WTC11 (cell line): ENCODE results near the gene STARD13.

ENCODE experiments used
- ATF3 ChIP-seq: sonication (generic); formaldehyde crosslinking; conservative IDR thresholded peaks from 2 replicates; pipeline ENCODE4 v1.8.1; 2022; ENCODE audit warnings: mild to moderate bottlenecking, missing genetic modification reagents
- CTCF ChIP-seq: fragments of 200-600 bp; IDR thresholded peaks from 2 replicates; pipeline ENCODE4 v1.8.0; 2022; ENCODE audit warnings: antibody characterized with exemption
- ELF4 ChIP-seq: sonication (generic); formaldehyde crosslinking; IDR thresholded peaks from 2 replicates; pipeline ENCODE4 v1.8.1; 2022; ENCODE audit warnings: low read depth, mild to moderate bottlenecking, moderate library complexity, missing genetic modification reagents
- FOXJ3 ChIP-seq: sonication (generic); formaldehyde crosslinking; IDR thresholded peaks from 2 replicates; pipeline ENCODE4 v1.9.0; 2021; ENCODE audit warnings: missing genetic modification reagents, mild to moderate bottlenecking, borderline replicate concordance
- RELA ChIP-seq: sonication (generic); formaldehyde crosslinking; IDR thresholded peaks from 2 replicates; pipeline ENCODE4 v1.8.1; 2022; ENCODE audit warnings: missing genetic modification reagents, mild to moderate bottlenecking, borderline replicate concordance
- SP1 ChIP-seq: sonication (generic); formaldehyde crosslinking; conservative IDR thresholded peaks from 2 replicates; pipeline ENCODE4 v1.8.1; 2022; ENCODE audit warnings: missing genetic modification reagents
- TEAD1 ChIP-seq: sonication (generic); formaldehyde crosslinking; IDR thresholded peaks from 2 replicates; pipeline ENCODE4 v1.8.0; 2022; ENCODE audit warnings: mild to moderate bottlenecking, missing genetic modification reagents
- USF2 ChIP-seq: sonication (generic); formaldehyde crosslinking; IDR thresholded peaks from 2 replicates; pipeline ENCODE4 v1.8.1; 2023; ENCODE audit warnings: mild to moderate bottlenecking, missing genetic modification reagents, moderate library complexity
- ZNF512 ChIP-seq: sonication (generic); formaldehyde crosslinking; IDR thresholded peaks from 2 replicates; pipeline ENCODE4 v1.8.1; 2022; ENCODE audit warnings: missing genetic modification reagents, borderline replicate concordance

GRCh38 chr13:33264620-33264978 is 21.0 kb downstream of the STARD13 start:
- TF ChIP-seq SP1 (CRISPR knock-in tag) (no peak), CTCF (no peak), USF2 (CRISPR knock-in tag) (no peak), RELA (CRISPR knock-in tag) (no peak), TEAD1 (CRISPR knock-in tag) (no peak), ATF3 (CRISPR knock-in tag) (no peak), ZNF512 (CRISPR knock-in tag) (no peak), ELF4 (CRISPR knock-in tag) (no peak), FOXJ3 (CRISPR knock-in tag) (no peak)
